WTC11 (cell line): ENCODE measurements around the gene COMMD10. TPM values are rescaled to one million over a fixed set of nuclear protein-coding genes. Genes with fewer than 3 reads are reported as not detected.

Experiments used
- ATAC-seq: fragments of 200-7000 bp; cut with Tn5 transposase; 2 replicates; pipeline ENCODE4 v1.10.0; 2021; ENCODE audit warnings: mild to moderate bottlenecking, moderate library complexity
- CTCF ChIA-PET: fragments of 300-600 bp; sonication (Branson Sonifier 250); formaldehyde crosslinking; loops from one replicate; lab custom pipeline; 2021; ENCODE audit warnings: antibody characterized with exemption; lab: Charles Lee
- POLR2A ChIA-PET: fragments of 350-600 bp; sonication (Branson Sonifier 250); formaldehyde crosslinking; loops from one replicate; lab custom pipeline; 2021; ENCODE audit warnings: antibody characterized with exemption; lab: Charles Lee
- DNase-seq: peaks from one replicate; pipeline ENCODE4 v3.0.0; 2021; ENCODE audit warnings: low spot score
- H3K27ac Mint-ChIP-seq: 2 replicates; pipeline ENCODE4 v1.8.0; 2021; ENCODE audit warnings: mixed read lengths
- H3K27me3 Mint-ChIP-seq: 2 replicates; pipeline ENCODE4 v1.8.0; 2021; ENCODE audit warnings: low read depth, mild to moderate bottlenecking, moderate library complexity, mixed read lengths
- H3K36me3 Mint-ChIP-seq: 2 replicates; pipeline ENCODE4 v1.8.0; 2021; ENCODE audit warnings: mixed read lengths
- H3K4me1 Mint-ChIP-seq: 2 replicates; pipeline ENCODE4 v1.8.0; 2022; ENCODE audit warnings: mixed read lengths
- H3K4me3 Mint-ChIP-seq: 2 replicates; pipeline ENCODE4 v1.8.0; 2021; ENCODE audit warnings: mild to moderate bottlenecking, moderate library complexity, mixed read lengths
- H3K9me3 Mint-ChIP-seq: 2 replicates; pipeline ENCODE4 v1.8.0; 2021; ENCODE audit warnings: mixed read lengths
- CREB1 ChIP-seq: sonication (generic); formaldehyde crosslinking; IDR thresholded peaks from 2 replicates; pipeline ENCODE4 v1.8.0; 2023; ENCODE audit warnings: mild to moderate bottlenecking, missing genetic modification reagents
- CREM ChIP-seq: sonication (generic); formaldehyde crosslinking; IDR thresholded peaks from 2 replicates; pipeline ENCODE4 v1.8.1; 2022; ENCODE audit warnings: mild to moderate bottlenecking, missing genetic modification reagents, moderate library complexity
- FOXJ3 ChIP-seq: sonication (generic); formaldehyde crosslinking; IDR thresholded peaks from 2 replicates; pipeline ENCODE4 v1.9.0; 2021; ENCODE audit warnings: missing genetic modification reagents, mild to moderate bottlenecking, borderline replicate concordance
- FOXP4 ChIP-seq: sonication (generic); formaldehyde crosslinking; IDR thresholded peaks from 2 replicates; pipeline ENCODE4 v1.8.0; 2022; ENCODE audit warnings: mild to moderate bottlenecking, missing genetic modification reagents
- GABPB1 ChIP-seq: sonication (generic); formaldehyde crosslinking; IDR thresholded peaks from 2 replicates; pipeline ENCODE4 v1.8.1; 2023; ENCODE audit warnings: mild to moderate bottlenecking, missing genetic modification reagents
- HMGA2 ChIP-seq: fragments of 250-450 bp; sonication (Bioruptor Pico); IDR thresholded peaks from 2 replicates; pipeline ENCODE4 v1.4.0; 2021; ENCODE audit warnings: mild to moderate bottlenecking, moderate library complexity
- IRF2 ChIP-seq: sonication (generic); formaldehyde crosslinking; IDR thresholded peaks from 2 replicates; pipeline ENCODE4 v1.8.0; 2022; ENCODE audit warnings: low read depth, missing genetic modification reagents, borderline replicate concordance
- JAZF1 ChIP-seq: fragments of 250-450 bp; sonication (Bioruptor Pico); IDR thresholded peaks from 2 replicates; pipeline ENCODE4 v1.9.0; 2021; ENCODE audit warnings: moderate library complexity, mild to moderate bottlenecking, inconsistent platforms
- JUN ChIP-seq: sonication (generic); formaldehyde crosslinking; IDR thresholded peaks from 2 replicates; pipeline ENCODE4 v1.8.0; 2023; ENCODE audit warnings: mild to moderate bottlenecking, missing genetic modification reagents
- MXD4 ChIP-seq: fragments of 250-450 bp; sonication (Bioruptor Pico); IDR thresholded peaks from 2 replicates; pipeline ENCODE4 v1.8.0; 2021; ENCODE audit warnings: mild to moderate bottlenecking, moderate library complexity, borderline replicate concordance
- NR2C2 ChIP-seq: sonication (generic); formaldehyde crosslinking; IDR thresholded peaks from 2 replicates; pipeline ENCODE4 v1.8.0; 2022; ENCODE audit warnings: mild to moderate bottlenecking, missing genetic modification reagents
- NR3C1 ChIP-seq: sonication (generic); formaldehyde crosslinking; conservative IDR thresholded peaks from 2 replicates; pipeline ENCODE4 v1.8.1; 2023; ENCODE audit warnings: low read depth, mild to moderate bottlenecking, missing genetic modification reagents
- RELA ChIP-seq: sonication (generic); formaldehyde crosslinking; IDR thresholded peaks from 2 replicates; pipeline ENCODE4 v1.8.1; 2022; ENCODE audit warnings: missing genetic modification reagents, mild to moderate bottlenecking, borderline replicate concordance
- SMAD3 ChIP-seq: sonication (generic); formaldehyde crosslinking; IDR thresholded peaks from 2 replicates; pipeline ENCODE4 v1.8.0; 2022; ENCODE audit warnings: missing genetic modification reagents, mild to moderate bottlenecking, borderline replicate concordance
- SP1 ChIP-seq: sonication (generic); formaldehyde crosslinking; conservative IDR thresholded peaks from 2 replicates; pipeline ENCODE4 v1.8.1; 2022; ENCODE audit warnings: missing genetic modification reagents
- TCF7 ChIP-seq: sonication (generic); formaldehyde crosslinking; IDR thresholded peaks from 2 replicates; pipeline ENCODE4 v1.8.0; 2022; ENCODE audit warnings: mild to moderate bottlenecking, low read depth, missing genetic modification reagents, moderate library complexity
- ZBTB43 ChIP-seq: sonication (generic); formaldehyde crosslinking; IDR thresholded peaks from 2 replicates; pipeline ENCODE4 v1.8.1; 2023; ENCODE audit warnings: mild to moderate bottlenecking, missing genetic modification reagents
- ZNF423 ChIP-seq: fragments of 250-450 bp; sonication (Bioruptor Pico); IDR thresholded peaks from 2 replicates; pipeline ENCODE4 v2.1.2; 2022; ENCODE audit warnings: mild to moderate bottlenecking, moderate library complexity
- ZNF671 ChIP-seq: fragments of 250-450 bp; sonication (Bioruptor Pico); IDR thresholded peaks from 2 replicates; pipeline ENCODE4 v1.8.0; 2021; ENCODE audit warnings: mild to moderate bottlenecking
- total RNA-seq: library from RNA; stranded (reverse); gene quantifications from 3 replicates; pipeline ENCODE4 v1.2.3, GENCODE V29; 2021
- TF ChIP-seq, protein P1 (sequence below): fragments of 250-450 bp; sonication (Bioruptor Pico); conservative IDR thresholded peaks from 2 replicates; pipeline ENCODE4 v1.9.0; 2021; ENCODE audit warnings: mild to moderate bottlenecking
- TF ChIP-seq, protein P2 (sequence below): sonication (generic); formaldehyde crosslinking; IDR thresholded peaks from 2 replicates; pipeline ENCODE4 v1.8.0; 2022; ENCODE audit warnings: mild to moderate bottlenecking, missing genetic modification reagents
- TF ChIP-seq, protein P3 (sequence below): sonication (generic); formaldehyde crosslinking; IDR thresholded peaks from 2 replicates; pipeline ENCODE4 v1.8.0; 2023; ENCODE audit warnings: missing genetic modification reagents
- TF ChIP-seq, protein P4 (sequence below): sonication (generic); formaldehyde crosslinking; IDR thresholded peaks from 2 replicates; pipeline ENCODE4 v1.8.1; 2022; ENCODE audit warnings: missing genetic modification reagents, borderline replicate concordance

COMMD10 gene
- total RNA-seq, 1 experiment from 2014 or later, result 34.5 TPM

DNA sequence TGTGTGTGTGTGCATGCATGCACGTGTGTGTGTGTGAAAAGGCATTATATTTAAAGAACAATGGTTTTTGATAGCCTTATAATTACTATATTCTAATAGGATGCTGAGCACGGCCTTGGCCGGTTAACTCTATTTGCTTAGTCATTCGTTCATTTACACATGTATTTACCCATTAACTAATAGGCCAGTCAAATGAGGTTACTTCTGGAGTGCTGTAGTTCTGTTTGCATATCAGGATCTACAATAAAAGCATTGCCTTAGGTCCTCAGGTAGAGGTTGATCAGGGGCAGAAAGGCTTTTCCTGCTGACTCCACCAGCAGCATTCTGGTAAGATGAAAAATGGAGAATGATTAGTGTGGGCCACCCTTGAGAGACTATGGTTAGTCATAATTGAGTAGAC, 219.0 kb downstream of the COMMD10 start:
- Mint-ChIP-seq H3K4me1 (peaks cover 18% of the 10 kb centered on the region), H3K27ac (no peak overlapping the region), H3K27me3 (no peaks in the 10 kb centered on the region), H3K4me3 (no peak overlapping the region), H3K9me3 (peaks cover 15% of the 10 kb centered on the region), H3K36me3 (peaks cover 37% of the 10 kb centered on the region)
- TF ChIP-seq JUN (no peak), FOXJ3 (CRISPR knock-in tag) (no peak), CREM (CRISPR knock-in tag) (no peak), MXD4 (CRISPR knock-in tag) (no peak), NR3C1 (CRISPR knock-in tag) (no peak), ZNF423 (no peak), HMGA2 (CRISPR knock-in tag) (no peak), FOXP4 (CRISPR knock-in tag) (no peak), JAZF1 (CRISPR knock-in tag) (no peak)
- TF ChIP-seq, protein P1, sequence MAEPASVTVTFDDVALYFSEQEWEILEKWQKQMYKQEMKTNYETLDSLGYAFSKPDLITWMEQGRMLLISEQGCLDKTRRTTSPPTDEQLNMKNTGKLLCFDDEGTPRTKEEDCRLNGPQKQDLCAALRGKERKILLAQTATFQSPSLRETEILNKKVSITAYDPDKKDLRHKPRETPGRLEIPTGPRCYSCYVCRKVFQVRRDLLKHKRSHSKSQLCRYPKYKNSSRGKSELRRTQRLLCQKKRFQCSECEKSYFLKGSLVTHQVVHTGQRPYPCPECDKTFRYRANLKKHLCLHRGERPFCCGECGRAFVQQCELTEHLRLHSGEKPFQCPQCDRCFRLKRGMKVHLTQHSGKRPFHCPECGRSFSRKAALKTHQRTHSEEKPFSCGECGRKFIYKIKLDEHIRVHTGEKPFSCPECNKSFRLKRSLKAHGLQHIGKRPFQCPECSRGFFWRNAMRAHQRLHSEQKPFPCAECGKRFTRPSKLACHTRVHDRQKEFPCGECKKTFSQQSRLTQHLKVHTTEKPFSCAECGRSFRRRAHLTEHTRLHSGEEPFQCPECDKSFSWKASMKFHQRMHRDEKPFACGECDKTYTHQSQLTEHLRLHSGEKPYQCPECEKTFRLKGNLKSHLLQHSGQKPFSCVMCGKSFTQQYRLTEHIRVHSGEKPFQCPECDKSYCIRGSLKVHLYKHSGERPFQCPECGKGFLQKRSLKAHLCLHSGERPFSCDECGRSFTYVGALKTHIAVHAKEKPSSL (CRISPR knock-in tag), result no peak
- TF ChIP-seq, protein P2, sequence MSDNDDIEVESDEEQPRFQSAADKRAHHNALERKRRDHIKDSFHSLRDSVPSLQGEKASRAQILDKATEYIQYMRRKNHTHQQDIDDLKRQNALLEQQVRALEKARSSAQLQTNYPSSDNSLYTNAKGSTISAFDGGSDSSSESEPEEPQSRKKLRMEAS, result no peak
- no peak for DNase-seq
- CTCF ChIA-PET, result interaction anchor here (0.6 to 1.2 kb wide), 2 partner anchors 15 kb away, joined by 6 to 7 read pairs; no protein-coding TSS in a partner anchor
- peak; percentile 36; the same call in 1 of the 2 replicates for ATAC-seq
- POLR2A ChIA-PET, result no interaction called here

DNA sequence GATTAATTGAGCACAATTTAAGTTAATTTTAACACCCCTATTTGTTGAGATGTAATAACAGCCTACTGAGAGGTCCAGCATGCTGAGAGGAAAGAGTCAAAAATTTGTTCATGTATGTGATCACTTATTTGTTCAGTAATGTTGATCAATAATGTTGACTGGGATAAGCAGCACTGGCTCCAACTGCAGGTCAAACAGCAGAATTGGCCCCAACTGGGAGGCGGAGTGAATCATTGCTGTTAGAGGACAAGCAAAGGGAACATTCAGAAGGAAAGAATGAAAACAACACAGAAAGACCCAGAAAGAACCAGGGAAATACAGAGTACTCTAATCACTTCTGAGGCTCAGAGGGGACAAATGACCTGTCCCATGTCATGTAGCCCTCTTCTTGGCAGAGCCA, 221.1 kb downstream of the COMMD10 start:
- no peaks in the 10 kb centered on the region for H3K27me3 Mint-ChIP-seq
- ChIA-PET CTCF (interaction anchor here (1.3 kb wide), 1 partner anchor 17 kb away, joined by 4 read pairs; no protein-coding TSS in a partner anchor), POLR2A (no interaction called here)
- no peak for DNase-seq
- no peak for ATAC-seq
- no peak overlapping the region for H3K27ac Mint-ChIP-seq
- H3K4me1 Mint-ChIP-seq, result peaks cover 18% of the 10 kb centered on the region
- TF ChIP-seq TCF7 (no peak), RELA (CRISPR knock-in tag) (no peak), IRF2 (CRISPR knock-in tag) (no peak), ZNF671 (CRISPR knock-in tag) (no peak), SMAD3 (CRISPR knock-in tag) (no peak), FOXP4 (CRISPR knock-in tag) (no peak), GABPB1 (CRISPR knock-in tag) (no peak), NR2C2 (CRISPR knock-in tag) (no peak), ZBTB43 (no peak), SP1 (CRISPR knock-in tag) (no peak), CREB1 (CRISPR knock-in tag) (no peak)
- TF ChIP-seq, protein P2, result no peak
- TF ChIP-seq, protein P3, sequence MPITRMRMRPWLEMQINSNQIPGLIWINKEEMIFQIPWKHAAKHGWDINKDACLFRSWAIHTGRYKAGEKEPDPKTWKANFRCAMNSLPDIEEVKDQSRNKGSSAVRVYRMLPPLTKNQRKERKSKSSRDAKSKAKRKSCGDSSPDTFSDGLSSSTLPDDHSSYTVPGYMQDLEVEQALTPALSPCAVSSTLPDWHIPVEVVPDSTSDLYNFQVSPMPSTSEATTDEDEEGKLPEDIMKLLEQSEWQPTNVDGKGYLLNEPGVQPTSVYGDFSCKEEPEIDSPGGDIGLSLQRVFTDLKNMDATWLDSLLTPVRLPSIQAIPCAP (CRISPR knock-in tag), result no peak
- TF ChIP-seq, protein P4, sequence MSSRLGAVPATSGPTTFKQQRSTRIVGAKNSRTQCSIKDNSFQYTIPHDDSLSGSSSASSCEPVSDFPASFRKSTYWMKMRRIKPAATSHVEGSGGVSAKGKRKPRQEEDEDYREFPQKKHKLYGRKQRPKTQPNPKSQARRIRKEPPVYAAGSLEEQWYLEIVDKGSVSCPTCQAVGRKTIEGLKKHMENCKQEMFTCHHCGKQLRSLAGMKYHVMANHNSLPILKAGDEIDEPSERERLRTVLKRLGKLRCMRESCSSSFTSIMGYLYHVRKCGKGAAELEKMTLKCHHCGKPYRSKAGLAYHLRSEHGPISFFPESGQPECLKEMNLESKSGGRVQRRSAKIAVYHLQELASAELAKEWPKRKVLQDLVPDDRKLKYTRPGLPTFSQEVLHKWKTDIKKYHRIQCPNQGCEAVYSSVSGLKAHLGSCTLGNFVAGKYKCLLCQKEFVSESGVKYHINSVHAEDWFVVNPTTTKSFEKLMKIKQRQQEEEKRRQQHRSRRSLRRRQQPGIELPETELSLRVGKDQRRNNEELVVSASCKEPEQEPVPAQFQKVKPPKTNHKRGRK (CRISPR knock-in tag), result no peak
- peaks cover 44% of the 10 kb centered on the region for H3K36me3 Mint-ChIP-seq
- H3K4me3 Mint-ChIP-seq, result no peak overlapping the region
- peaks cover 19% of the 10 kb centered on the region for H3K9me3 Mint-ChIP-seq
